ENCODE data around the gene EPN2.

The EPN2 gene

GRCh38 chr17:19253112-19253511 lies 15.9 kb downstream of the EPN2 start:
- DNase-seq (ENCODE audit: low read depth), result no peak
- TF ChIP-seq, protein P1, sequence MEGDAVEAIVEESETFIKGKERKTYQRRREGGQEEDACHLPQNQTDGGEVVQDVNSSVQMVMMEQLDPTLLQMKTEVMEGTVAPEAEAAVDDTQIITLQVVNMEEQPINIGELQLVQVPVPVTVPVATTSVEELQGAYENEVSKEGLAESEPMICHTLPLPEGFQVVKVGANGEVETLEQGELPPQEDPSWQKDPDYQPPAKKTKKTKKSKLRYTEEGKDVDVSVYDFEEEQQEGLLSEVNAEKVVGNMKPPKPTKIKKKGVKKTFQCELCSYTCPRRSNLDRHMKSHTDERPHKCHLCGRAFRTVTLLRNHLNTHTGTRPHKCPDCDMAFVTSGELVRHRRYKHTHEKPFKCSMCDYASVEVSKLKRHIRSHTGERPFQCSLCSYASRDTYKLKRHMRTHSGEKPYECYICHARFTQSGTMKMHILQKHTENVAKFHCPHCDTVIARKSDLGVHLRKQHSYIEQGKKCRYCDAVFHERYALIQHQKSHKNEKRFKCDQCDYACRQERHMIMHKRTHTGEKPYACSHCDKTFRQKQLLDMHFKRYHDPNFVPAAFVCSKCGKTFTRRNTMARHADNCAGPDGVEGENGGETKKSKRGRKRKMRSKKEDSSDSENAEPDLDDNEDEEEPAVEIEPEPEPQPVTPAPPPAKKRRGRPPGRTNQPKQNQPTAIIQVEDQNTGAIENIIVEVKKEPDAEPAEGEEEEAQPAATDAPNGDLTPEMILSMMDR (conservative IDR thresholded peaks at IDR 0.05; ENCODE audit: low read length), result no peak
- no peak overlapping the region for H3K4me3 ChIP-seq (ENCODE audit: low read length)

- TF ChIP-seq, protein P1 (conservative IDR thresholded peaks at IDR 0.05; ENCODE audit: low read length), result no peak
- DNase-seq (ENCODE audit: low read depth), result no peak
- no peak overlapping the region for H3K4me3 ChIP-seq (ENCODE audit: low read length)
Measured at GRCh38 chr17:19254651-19255050, 17.5 kb downstream of the EPN2 start.

DNA sequence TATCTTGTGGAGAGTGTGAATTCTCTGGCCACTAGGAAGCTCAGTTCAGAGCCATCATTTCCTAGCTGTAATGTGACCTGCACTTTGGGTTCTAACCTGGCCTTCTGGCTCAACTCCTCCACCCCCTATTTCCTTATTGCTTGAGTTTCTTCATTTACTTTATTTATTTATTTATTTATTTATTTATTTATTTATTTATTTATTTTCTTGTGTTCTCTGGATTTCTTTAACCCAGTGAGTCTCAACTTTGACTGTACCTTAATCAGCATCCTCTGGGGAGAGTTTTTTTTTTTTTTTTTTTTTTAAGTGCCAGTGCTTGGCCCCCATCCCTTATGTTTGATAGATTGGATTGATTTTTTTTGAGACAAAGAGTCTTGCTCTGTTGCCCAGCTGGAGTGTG lies 18.1 kb downstream of the EPN2 start:
- TF ChIP-seq, protein P1 (conservative IDR thresholded peaks at IDR 0.05; ENCODE audit: low read length), result no peak
- no peak for DNase-seq (ENCODE audit: low read depth)
- no peak overlapping the region for H3K4me3 ChIP-seq (ENCODE audit: low read length)

DNA sequence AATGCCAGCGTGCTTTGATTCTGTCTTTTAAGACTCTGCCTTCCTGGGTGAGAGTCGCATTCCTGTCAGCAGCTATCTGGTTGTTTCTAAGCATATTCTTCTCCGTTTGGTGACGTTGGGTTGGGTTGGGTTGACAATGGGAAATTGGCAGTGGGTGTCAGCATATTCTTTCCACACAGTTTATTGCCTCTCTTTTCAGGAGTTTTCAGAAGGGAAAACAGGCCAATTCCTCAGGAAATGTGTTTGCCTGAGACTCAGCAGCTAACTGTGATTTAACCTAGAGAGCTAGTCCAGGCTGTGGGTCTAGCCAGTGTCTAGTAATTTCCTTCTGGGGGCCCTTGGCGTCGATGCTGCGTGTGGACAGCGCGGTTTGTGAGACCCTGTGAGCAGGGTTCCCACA lies 21.2 kb downstream of the EPN2 start:
- H3K4me3 ChIP-seq (ENCODE audit: low read length), result no peak overlapping the region
- DNase-seq (ENCODE audit: low read depth), result no peak
- TF ChIP-seq, protein P1 (conservative IDR thresholded peaks at IDR 0.05; ENCODE audit: low read length), result no peak

- DNase-seq (ENCODE audit: low read depth), result no peak
- no peak overlapping the region for H3K4me3 ChIP-seq (ENCODE audit: low read length)
- TF ChIP-seq, protein P1 (conservative IDR thresholded peaks at IDR 0.05; ENCODE audit: low read length), result no peak; the same call in 1 of the 2 replicates
Measured at GRCh38 chr17:19260958-19261357, 23.8 kb downstream of the EPN2 start.

GRCh38 chr17:19261426-19261825 lies 24.3 kb downstream of the EPN2 start:
- DNase-seq (ENCODE audit: low read depth), result no peak
- TF ChIP-seq, protein P1 (conservative IDR thresholded peaks at IDR 0.05; ENCODE audit: low read length), result no peak
- H3K4me3 ChIP-seq (ENCODE audit: low read length), result no peak overlapping the region

GRCh38 chr17:19262650-19263631 lies 25.8 kb downstream of the EPN2 start:
- TF ChIP-seq, protein P1 (conservative IDR thresholded peaks at IDR 0.05; ENCODE audit: low read length), result no peak
- peak; percentile 54 for DNase-seq (ENCODE audit: low read depth)
- no peak overlapping the region for H3K4me3 ChIP-seq (ENCODE audit: low read length)
